Activated naive CD8-positive, alpha-beta T cell treated with anti-CD3 and anti-CD28 coated beads, Interleukin-2, amount 10 ng/mL, durations not matched to agents 7 days and 5 days (primary cell): Measurements from ENCODE around the gene BMP4. TPM values are rescaled to one million over a fixed set of nuclear protein-coding genes. Genes with fewer than 3 reads are reported as not detected.

ENCODE experiments used
- ATAC-seq: fragments of 150-1000 bp; cut with Tn5 transposase; one replicate; pipeline ENCODE4 v1.10.0; 2021; ENCODE audit warnings: low read depth, moderate library complexity
- POLR2A ChIA-PET: fragments of 350-600 bp; sonication (Branson Sonifier 250); formaldehyde crosslinking; loops from one replicate; lab custom pipeline; 2021; ENCODE audit warnings: antibody characterized with exemption; lab: Charles Lee
- DNase-seq: peaks from one replicate; pipeline ENCODE4 v3.0.0; 2021
- H3K27ac Mint-ChIP-seq: one replicate; pipeline ENCODE4 v1.8.0; 2022; ENCODE audit warnings: mild to moderate bottlenecking, mixed read lengths
- H3K27me3 Mint-ChIP-seq: one replicate; pipeline ENCODE4 v1.8.0; 2022; ENCODE audit warnings: mild to moderate bottlenecking, moderate library complexity, mixed read lengths
- H3K36me3 Mint-ChIP-seq: one replicate; pipeline ENCODE4 v1.8.0; 2021; ENCODE audit warnings: mild to moderate bottlenecking, mixed read lengths
- H3K4me1 Mint-ChIP-seq: one replicate; pipeline ENCODE4 v1.8.0; 2021; ENCODE audit warnings: mixed read lengths
- H3K4me3 Mint-ChIP-seq: one replicate; pipeline ENCODE4 v1.8.0; 2022; ENCODE audit warnings: mild to moderate bottlenecking, moderate library complexity, mixed read lengths
- H3K9me3 Mint-ChIP-seq: one replicate; pipeline ENCODE4 v1.8.0; 2021; ENCODE audit warnings: mixed read lengths
- total RNA-seq, 2 experiments: library from RNA; stranded (reverse); gene quantifications; one replicate each; pipeline ENCODE4 v1.2.3, GENCODE V29; 2021

BMP4 gene
- total RNA-seq, 2 experiments from 2014 or later, result 0.34 to 0.42 TPM

DNA sequence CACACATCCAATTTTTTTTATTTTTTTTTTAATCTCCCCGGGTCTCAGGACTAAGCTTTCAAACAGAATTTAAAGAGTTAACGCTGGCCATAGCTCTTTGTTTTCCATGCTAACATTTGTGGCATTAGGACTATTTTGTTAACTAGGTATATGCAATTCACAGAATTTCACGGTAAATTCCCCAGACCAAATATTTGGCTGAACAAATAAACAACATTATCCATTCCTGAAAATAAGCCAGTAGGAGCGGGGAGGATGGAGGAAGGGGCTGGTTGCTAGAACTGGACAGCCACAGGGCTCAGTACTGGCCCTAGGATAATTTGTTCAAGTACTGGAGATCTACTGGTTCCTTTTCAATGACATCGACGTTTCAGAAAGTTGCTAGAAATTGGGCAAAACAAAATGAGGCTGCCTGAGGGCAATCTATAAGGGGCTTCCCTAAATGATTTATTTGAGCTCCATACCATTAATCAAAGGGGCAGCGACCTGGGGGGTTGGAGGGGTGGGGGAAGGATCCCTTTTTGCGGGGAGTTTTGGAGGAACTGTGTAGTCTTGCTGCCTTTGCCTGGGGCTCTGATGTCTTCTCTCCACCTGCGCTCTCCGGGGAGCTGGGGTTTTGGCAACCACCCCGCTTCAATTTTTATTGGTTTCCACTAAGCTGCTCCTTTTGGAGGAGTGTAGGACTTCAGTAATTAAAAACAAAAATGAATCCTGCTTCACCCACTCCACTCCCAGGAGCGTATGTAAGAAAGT lies 9.0 kb downstream of the BMP4 start:
- H3K9me3 Mint-ChIP-seq, result no peaks in the 10 kb centered on the region
- H3K27me3 Mint-ChIP-seq, result peaks cover 64% of the 10 kb centered on the region
- no peak overlapping the region for H3K27ac Mint-ChIP-seq
- ATAC-seq (no peak), DNase-seq (no peak)
- H3K4me3 Mint-ChIP-seq, result no peak overlapping the region
- no peaks in the 10 kb centered on the region for H3K4me1 Mint-ChIP-seq
- POLR2A ChIA-PET, result no interaction called here
- no peaks in the 10 kb centered on the region for H3K36me3 Mint-ChIP-seq

DNA sequence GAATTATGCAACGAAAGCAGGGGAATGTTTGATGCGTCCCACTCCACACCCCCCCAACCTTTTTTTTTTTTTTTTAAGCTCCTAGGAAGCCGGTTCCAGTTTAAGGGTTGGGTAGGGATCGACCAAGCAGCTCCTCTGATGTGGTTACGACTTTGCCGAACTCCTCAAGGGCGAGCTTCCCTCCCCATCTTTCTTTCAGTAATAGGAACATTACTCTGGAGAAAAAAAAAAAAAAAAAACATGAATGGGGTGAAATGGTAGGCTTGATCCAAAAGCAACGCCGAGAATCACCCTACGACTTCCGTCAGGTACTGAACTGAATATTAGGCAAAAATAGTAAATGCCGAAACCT lies 9.6 kb downstream of the BMP4 start:
- DNase-seq, result no peak
- no peaks in the 10 kb centered on the region for H3K4me1 Mint-ChIP-seq
- ATAC-seq, result no peak
- no peaks in the 10 kb centered on the region for H3K36me3 Mint-ChIP-seq
- H3K4me3 Mint-ChIP-seq, result no peak overlapping the region
- H3K27ac Mint-ChIP-seq, result no peak overlapping the region
- peaks cover 64% of the 10 kb centered on the region for H3K27me3 Mint-ChIP-seq
- no peaks in the 10 kb centered on the region for H3K9me3 Mint-ChIP-seq
- POLR2A ChIA-PET, result no interaction called here

DNA sequence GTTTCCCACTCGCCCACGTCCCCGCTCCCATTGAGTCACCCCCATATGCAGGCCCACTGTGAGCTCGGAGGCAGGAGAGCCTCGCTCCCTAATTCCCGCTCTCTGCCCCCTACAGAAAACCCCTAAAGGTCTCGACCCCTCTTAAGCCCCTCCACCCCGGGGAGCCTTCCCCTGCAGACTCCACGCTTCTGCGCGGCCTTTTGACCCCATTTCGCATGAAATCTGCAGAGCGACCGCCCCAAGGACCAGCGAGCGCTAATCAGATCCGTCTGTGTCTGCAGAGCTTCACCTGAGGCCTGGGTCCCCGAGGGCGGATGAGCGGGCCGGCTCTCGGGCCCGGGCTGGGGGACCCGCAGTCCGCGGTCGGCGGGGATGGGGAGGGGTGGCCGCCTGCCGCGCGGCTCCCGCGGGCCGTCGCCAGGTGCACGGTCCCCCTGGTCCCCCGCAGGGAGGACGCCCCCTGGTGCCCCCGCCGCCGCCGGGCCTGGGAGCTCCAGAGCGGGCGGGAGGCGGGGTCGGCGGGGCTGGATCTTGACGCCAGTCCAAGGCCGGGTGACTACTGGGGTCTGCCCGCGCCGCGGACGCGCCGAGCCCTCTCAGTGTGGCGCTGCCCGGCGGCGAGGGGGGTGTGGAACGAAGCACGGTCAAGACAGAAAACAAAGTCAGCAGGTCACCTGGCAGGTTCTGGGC lies 10.1 kb downstream of the BMP4 start:
- POLR2A ChIA-PET, result no interaction called here
- H3K4me1 Mint-ChIP-seq, result no peaks in the 10 kb centered on the region
- no peak overlapping the region for H3K4me3 Mint-ChIP-seq
- no peaks in the 10 kb centered on the region for H3K9me3 Mint-ChIP-seq
- H3K36me3 Mint-ChIP-seq, result no peaks in the 10 kb centered on the region
- H3K27me3 Mint-ChIP-seq, result peaks cover 59% of the 10 kb centered on the region
- H3K27ac Mint-ChIP-seq, result no peak overlapping the region
- no peak for DNase-seq
- ATAC-seq, result no peak

DNA sequence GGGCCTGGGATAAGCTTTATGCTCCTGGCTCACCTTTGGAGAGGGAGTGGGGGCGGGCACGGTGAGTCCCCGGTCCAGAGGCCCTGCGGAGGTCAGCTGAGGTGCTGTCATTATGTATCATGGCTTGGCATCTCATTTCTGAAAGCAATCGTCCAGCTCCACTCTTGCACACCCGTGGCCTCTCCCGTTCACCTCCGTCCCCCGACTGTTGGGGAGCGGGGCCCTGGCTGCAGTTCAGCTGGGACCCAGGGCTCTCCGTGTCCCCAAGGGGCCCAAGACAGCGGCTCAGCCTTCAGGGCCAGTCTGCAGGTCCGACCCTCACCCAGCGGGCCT lies 10.6 kb downstream of the BMP4 start:
- Mint-ChIP-seq H3K27ac (no peak overlapping the region), H3K27me3 (peaks cover 55% of the 10 kb centered on the region), H3K4me1 (no peaks in the 10 kb centered on the region), H3K4me3 (no peak overlapping the region), H3K36me3 (no peaks in the 10 kb centered on the region), H3K9me3 (no peaks in the 10 kb centered on the region)
- DNase-seq (no peak), ATAC-seq (no peak)
- POLR2A ChIA-PET, result no interaction called here

DNA sequence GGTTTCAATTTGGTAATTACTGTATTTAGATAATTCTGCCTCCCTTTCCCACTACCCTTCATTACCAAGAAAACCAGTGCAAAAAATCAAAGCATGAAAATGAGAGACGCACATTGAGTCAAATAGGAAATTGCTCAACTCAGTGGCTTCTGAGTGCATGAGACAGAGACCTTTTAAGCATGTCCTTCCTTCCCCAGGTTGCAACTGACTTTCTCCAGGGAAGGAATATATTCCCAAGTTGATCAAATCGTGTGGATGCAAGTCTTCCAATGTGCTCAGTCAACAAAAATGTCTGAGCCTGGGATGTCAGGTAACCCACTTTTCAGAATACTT lies 12.9 kb downstream of the BMP4 start:
- Mint-ChIP-seq H3K9me3 (no peaks in the 10 kb centered on the region), H3K27me3 (peaks cover 50% of the 10 kb centered on the region), H3K4me3 (no peak overlapping the region), H3K36me3 (no peaks in the 10 kb centered on the region), H3K27ac (no peak overlapping the region), H3K4me1 (no peaks in the 10 kb centered on the region)
- POLR2A ChIA-PET, result no interaction called here
- ATAC-seq (no peak), DNase-seq (no peak)

DNA sequence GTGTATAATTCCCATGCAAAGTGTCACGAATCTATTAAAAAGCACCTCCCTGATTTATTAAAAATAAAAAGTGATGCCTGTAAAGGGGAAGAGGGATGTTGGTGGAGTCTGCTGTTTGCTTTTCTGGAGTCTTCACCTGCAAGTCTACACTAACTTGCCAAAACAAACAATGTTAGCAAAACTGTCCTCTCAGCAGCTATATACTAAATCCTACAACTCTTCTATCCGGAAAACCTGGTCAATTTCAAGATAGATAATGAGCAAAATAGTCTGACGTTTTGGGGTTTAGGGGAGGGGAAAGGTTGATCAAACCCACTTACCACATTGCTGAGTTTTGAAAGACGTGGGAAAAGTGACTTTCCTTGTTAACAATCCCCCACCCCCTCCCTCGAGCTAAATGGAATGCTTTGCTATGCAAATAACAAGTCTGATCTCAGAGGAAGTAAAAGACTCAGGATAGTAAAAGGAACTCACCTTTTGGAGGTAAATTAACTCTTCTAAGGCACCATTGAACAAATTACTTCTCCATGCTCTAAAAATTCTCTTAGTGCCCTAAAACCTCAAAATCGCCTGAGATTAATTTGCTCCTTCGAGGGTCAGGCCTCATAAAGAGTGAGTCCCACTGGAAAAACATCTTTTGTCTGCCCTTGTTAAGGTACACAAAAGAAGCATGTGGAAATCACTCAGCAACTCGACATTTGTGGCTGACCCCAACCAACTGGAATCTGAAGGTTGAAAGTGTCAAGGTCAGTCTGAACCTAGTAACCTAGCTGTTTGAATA lies 13.5 kb downstream of the BMP4 start:
- Mint-ChIP-seq H3K4me3 (no peak overlapping the region), H3K27me3 (peaks cover 47% of the 10 kb centered on the region), H3K36me3 (no peaks in the 10 kb centered on the region), H3K27ac (no peak overlapping the region), H3K4me1 (no peaks in the 10 kb centered on the region), H3K9me3 (no peaks in the 10 kb centered on the region)
- ATAC-seq (no peak), DNase-seq (no peak)
- POLR2A ChIA-PET, result no interaction called here

DNA sequence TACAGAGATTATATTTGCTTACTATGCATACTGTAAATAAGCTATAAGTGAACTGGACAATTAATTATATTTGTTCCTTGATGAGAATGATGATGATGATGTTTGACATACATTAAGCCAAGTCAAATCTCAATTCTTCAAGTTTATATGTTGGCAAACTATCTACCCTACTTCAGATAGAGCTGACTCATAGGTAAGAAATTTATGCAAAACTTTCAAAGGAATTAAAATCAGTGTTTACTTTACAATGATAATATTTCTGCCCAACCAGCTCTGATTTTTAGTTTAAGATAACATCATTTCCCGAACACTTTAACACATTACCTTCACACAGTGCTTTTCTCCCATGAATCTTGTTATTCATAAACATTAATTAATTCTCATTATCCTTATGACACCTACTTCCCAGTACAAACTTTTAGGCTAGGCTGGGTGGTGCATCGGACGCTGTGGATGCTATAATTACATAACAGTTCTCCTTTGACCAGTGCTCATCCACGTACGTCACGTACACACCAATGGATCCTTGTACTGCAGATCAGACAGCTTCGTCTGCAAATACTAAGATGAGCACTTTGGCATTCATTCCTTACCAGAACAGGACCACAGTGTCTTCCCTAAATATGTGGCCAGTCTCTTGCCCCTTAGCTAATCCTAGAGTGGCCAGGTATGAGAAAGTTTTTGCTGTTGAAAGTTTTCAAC lies 18.3 kb downstream of the BMP4 start:
- POLR2A ChIA-PET, result no interaction called here
- no peak for ATAC-seq
- H3K27ac Mint-ChIP-seq, result no peak overlapping the region
- H3K9me3 Mint-ChIP-seq, result no peaks in the 10 kb centered on the region
- no peaks in the 10 kb centered on the region for H3K36me3 Mint-ChIP-seq
- H3K27me3 Mint-ChIP-seq, result peaks cover 13% of the 10 kb centered on the region
- no peaks in the 10 kb centered on the region for H3K4me1 Mint-ChIP-seq
- DNase-seq, result no peak
- no peak overlapping the region for H3K4me3 Mint-ChIP-seq

DNA sequence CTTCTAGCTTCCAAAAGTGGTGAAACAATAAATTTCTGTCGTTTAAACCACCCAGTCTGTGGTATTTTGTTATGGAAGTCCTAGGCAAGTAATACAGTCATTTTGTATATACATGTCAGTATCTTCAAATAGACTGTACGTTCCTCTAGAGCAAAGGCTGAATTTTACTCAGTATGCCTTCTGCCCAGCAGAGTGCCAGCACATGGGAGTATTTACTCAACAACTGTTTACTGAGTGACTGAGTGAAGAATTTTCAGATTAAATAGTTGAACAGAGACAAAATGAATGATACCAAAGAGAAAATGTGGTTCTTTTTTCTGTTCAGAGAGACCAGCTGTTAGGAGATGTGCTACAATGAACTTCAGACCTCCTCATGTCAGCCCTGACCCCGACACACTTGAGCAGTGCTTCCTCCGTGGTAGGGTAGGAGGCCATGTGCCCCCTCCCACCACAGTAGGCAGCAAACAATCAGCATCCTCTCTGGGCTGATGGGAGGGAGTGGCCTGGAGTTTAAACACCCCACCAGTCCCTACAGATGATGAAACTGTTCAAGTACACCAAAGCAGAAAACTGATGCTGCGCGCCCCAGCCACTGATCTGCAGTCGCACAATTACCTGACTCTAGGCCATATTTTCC lies 21.7 kb downstream of the BMP4 start:
- no peak overlapping the region for H3K4me3 Mint-ChIP-seq
- no peaks in the 10 kb centered on the region for H3K36me3 Mint-ChIP-seq
- no peaks in the 10 kb centered on the region for H3K9me3 Mint-ChIP-seq
- H3K4me1 Mint-ChIP-seq, result no peaks in the 10 kb centered on the region
- DNase-seq (no peak), ATAC-seq (no peak)
- POLR2A ChIA-PET, result no interaction called here
- no peak overlapping the region for H3K27ac Mint-ChIP-seq
- H3K27me3 Mint-ChIP-seq, result peaks cover 12% of the 10 kb centered on the region

DNA sequence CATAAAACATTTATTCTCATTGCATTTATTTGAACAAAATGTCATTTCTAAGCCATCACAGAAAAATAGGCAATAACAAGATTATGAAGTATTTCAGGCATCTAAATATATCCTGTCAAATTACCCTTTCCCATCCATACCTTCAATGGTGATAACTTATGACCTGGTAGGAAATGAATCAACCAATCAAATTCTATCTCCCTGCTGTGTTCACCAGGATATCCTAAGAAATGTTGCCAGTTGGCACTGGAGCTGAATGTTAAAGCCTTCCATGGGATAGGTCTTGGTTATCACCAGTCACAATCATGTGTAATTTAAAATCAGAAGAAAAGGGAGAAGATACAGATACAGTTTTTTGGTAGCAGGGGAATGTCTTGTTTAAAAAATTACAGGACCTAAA lies 23.7 kb downstream of the BMP4 start:
- POLR2A ChIA-PET, result no interaction called here
- no peaks in the 10 kb centered on the region for H3K9me3 Mint-ChIP-seq
- H3K4me1 Mint-ChIP-seq, result no peaks in the 10 kb centered on the region
- no peak for DNase-seq
- H3K4me3 Mint-ChIP-seq, result no peak overlapping the region
- peaks cover 10% of the 10 kb centered on the region for H3K27me3 Mint-ChIP-seq
- H3K27ac Mint-ChIP-seq, result no peak overlapping the region
- H3K36me3 Mint-ChIP-seq, result no peaks in the 10 kb centered on the region
- ATAC-seq, result no peak

DNA sequence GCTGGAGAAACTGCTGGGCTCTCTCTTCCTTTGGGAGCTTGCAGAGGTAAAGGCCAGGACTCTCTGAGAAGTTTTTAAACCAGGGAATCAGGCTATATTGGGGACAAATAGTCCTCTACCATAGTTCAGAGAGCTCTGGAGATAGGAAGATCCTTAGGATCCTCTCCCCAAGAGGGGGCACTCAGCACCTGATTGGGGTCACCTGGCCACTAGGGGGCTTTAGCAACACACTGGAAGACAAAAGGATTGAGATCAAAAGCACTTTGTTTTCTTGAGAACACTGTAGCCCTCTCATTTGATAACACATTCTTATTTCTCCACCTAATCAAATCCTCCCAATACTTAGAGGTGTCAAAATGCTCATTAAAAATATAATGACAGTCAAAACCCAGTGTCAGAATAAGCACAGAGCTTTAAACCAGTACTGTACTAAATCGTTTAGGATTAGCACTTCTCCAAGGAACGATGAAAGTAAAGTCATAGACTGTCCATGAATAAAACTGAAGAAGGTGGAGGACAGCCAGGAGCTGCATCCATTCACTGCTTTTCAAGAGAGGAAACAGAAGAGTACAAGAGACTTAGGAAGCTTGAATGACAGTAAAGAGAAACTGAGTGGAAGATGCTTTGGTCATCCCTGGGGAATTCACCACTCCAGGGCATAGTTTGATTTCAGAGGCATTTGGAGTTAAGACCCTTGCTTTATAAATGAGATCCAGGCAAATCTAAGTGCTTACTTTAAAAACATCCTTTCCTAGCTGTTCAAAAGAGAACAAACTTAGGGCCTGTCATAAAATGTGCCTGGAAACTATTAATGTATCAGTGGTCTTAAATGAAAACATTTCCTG lies 26.5 kb downstream of the BMP4 start:
- no peak for DNase-seq
- Mint-ChIP-seq H3K4me1 (no peaks in the 10 kb centered on the region), H3K27ac (no peak overlapping the region), H3K36me3 (no peaks in the 10 kb centered on the region), H3K4me3 (no peak overlapping the region), H3K27me3 (peaks cover 12% of the 10 kb centered on the region), H3K9me3 (no peaks in the 10 kb centered on the region)
- POLR2A ChIA-PET, result no interaction called here
- ATAC-seq, result no peak

DNA sequence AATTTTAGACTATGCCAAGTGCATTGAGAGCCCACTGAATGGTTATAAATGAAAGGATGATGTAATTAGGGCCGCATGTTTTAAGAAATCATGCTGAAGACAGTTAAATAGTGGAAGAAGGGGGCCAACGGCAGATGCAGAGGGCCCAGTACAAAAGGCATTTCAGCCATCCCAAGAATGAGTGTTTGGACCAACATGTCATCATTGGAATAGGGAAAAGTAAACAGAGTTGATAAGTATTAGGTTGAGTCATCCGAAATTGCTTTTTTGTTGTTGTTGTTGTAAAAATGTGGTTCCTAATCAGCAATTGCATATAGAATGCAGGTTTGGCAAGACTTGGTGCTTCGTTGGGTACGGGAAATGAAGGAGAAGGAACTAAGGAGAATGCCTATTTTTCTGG lies 29.5 kb downstream of the BMP4 start:
- Mint-ChIP-seq H3K9me3 (no peaks in the 10 kb centered on the region), H3K27me3 (peaks cover 12% of the 10 kb centered on the region), H3K36me3 (no peaks in the 10 kb centered on the region), H3K4me1 (no peaks in the 10 kb centered on the region), H3K4me3 (no peak overlapping the region), H3K27ac (no peak overlapping the region)
- POLR2A ChIA-PET, result no interaction called here
- DNase-seq (no peak), ATAC-seq (no peak)

DNA sequence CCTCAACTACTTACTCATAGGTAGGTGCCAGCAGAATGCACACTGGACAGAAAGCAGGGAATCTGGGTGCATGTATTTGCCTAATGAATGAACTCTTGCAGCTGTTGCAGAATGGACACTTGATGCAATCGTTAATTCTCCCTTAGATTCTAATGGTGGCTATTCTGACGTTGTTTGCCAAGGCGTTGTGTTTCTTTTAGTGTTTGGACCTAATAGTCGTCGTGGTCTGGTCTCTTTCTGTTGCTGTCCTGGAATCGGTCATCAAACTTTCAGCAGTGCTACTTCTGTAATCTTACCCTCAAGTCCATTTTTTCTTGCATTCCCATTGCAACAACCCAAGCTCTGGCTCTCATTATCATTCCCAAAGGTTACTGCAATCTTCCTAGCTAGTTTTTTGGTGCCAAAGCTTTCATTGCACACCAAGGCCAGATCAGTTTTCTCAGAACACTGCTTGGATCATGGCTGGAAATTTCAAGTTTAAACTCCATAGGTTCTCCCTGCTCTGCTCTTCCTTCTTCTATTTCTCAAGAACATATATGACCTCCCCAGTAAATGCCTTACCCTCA lies 31.3 kb downstream of the BMP4 start:
- no peak for DNase-seq
- H3K27ac Mint-ChIP-seq, result no peak overlapping the region
- POLR2A ChIA-PET, result no interaction called here
- no peaks in the 10 kb centered on the region for H3K4me1 Mint-ChIP-seq
- no peaks in the 10 kb centered on the region for H3K9me3 Mint-ChIP-seq
- ATAC-seq, result no peak
- no peaks in the 10 kb centered on the region for H3K36me3 Mint-ChIP-seq
- no peak overlapping the region for H3K4me3 Mint-ChIP-seq
- peaks cover 7% of the 10 kb centered on the region for H3K27me3 Mint-ChIP-seq
